ENCODE results near the gene PSMD10.

The PSMD10 gene

GRCh38 chrX:108071578-108071977 is 19.8 kb downstream of the PSMD10 start:
- DNase-seq (ENCODE audit: low spot score): no peak

GRCh38 chrX:108070891-108071290 is 20.5 kb downstream of the PSMD10 start:
- DNase-seq (ENCODE audit: low spot score): no peak

GRCh38 chrX:108068121-108068520 is 23.2 kb downstream of the PSMD10 start:
- DNase-seq (ENCODE audit: low spot score): no peak

DNA sequence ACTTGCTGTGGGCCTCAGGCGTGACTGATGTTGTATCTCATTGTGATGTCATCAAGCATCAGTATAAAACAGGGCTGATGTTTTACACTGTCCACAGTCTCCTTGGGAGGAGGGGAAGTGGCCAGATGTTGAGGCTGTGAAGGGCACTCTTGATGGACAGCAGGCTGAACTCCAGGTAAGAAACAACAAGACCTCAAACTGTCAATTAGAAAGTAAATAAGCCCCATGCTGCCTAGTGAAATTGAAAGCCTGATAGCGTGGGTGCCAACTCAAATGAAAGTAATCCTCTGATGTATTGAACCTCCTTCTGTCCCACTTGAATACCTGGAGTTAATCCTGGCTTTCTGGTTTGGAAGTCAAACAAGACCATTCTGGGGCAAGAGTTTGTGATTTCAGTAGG is 26.7 kb downstream of the PSMD10 start:
- DNase-seq (ENCODE audit: low spot score): no peak

- no peak for DNase-seq (ENCODE audit: low spot score)
Observed at GRCh38 chrX:108064001-108064400, 27.3 kb downstream of the PSMD10 start.

GRCh38 chrX:108059801-108060200 is 31.5 kb downstream of the PSMD10 start:
- DNase-seq (ENCODE audit: low spot score): no peak

- no peak for DNase-seq (ENCODE audit: low spot score)
Observed at GRCh38 chrX:108055546-108055945, 35.8 kb downstream of the PSMD10 start.

DNA sequence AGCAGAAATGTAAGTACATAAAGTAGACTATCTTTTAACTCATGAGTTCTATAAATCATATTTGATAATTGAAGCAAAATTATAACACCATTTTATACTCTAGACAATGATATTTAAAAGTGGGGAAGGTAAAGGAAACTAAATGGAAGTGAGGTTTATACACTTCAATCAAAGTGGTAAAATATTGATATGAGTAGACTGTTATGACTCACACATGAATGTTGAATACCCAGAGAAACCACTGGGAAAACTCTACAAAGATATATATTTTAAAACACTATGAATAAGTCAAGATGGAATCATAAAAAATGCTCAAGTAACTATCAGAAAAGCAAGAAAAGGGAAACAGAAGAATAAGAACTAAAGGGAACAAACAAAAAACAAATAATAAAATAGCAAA is 38.1 kb downstream of the PSMD10 start:
- no peak for DNase-seq (ENCODE audit: low spot score)

DNA sequence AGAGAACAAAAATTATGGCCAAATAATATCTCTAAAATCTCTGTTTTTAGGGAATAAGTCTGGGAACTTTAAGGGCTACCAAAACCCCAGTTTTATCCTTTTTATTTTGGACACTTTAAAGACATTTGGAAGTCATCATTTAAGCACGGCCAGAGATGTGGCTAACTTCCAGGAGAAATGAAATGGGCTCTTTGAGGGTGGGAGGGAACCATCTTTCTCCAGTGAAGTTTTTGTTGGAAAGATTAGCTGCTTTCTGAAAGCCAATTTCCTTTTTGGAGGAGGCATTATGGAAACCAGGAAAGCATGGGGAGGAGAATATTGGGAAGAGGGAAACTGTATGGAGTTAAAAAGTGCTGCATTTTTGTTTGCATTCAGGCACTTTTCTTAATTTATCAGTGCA is 41.7 kb downstream of the PSMD10 start:
- no peak for DNase-seq (ENCODE audit: low spot score)

GRCh38 chrX:108044554-108045256 is 46.6 kb downstream of the PSMD10 start, which contains the start of gene VSIG1:
TSS of gene VSIG1 (plus strand) at chrX:108045065. CDS start at chrX:108045131, 66 bp downstream.
- DNase-seq (ENCODE audit: low spot score): no peak

GRCh38 chrX:108036298-108036973 is 54.9 kb downstream of the PSMD10 start:
- DNase-seq (ENCODE audit: low spot score): no peak

DNA sequence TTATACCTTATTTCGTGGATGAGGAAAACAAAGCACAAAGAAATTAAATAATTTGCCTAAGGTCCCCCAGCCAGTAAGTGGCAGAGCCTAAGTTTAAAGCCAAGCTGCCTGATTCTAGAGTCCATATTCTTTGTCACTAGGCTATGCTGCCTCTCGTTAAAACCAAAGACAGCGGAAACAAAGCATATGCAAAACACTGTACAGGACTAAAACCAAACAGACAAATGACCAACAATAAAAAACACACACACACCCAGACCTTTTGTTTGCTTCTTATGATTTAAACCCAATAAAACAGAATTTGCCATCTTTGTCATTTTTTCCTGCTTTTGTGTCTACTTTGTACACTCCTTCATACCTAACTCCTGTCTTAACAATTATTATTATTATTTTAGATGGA is 56.6 kb downstream of the PSMD10 start:
- DNase-seq (ENCODE audit: low spot score): no peak

All from AG20443 (cell line).